ENCODE data around the gene MCCC2. TPM values are rescaled to one million over a fixed set of nuclear protein-coding genes. Genes with fewer than 3 reads are reported as not detected.

Gene MCCC2
- total and polyA plus RNA-seq, 2 of the 13 experiments (the other 11 are each of a cell fraction or from before 2014, with no cell fraction given), result 44.8 to 83.6 TPM

DNA sequence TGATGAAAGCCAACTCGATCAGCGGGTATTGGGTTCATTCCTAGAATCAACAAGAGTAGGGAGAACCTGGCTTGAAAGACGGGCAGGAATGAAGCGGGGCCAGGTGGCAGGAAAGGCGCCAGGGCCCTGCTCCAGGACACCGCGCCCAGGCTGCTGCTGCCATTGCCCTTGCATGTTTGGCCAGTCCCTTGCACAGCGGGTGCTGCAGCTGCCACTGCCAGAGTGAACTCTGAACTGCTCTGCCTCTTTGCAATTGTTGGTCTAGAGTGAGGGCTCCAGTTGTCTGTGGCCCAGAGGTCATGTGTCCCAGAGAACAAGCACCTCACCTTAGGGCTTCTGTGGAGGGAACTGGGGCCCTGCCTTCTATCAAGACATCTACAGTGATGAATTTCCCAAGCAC lies 107.9 kb downstream of the MCCC2 start (continued):
- TF ChIP-seq, protein P1, sequence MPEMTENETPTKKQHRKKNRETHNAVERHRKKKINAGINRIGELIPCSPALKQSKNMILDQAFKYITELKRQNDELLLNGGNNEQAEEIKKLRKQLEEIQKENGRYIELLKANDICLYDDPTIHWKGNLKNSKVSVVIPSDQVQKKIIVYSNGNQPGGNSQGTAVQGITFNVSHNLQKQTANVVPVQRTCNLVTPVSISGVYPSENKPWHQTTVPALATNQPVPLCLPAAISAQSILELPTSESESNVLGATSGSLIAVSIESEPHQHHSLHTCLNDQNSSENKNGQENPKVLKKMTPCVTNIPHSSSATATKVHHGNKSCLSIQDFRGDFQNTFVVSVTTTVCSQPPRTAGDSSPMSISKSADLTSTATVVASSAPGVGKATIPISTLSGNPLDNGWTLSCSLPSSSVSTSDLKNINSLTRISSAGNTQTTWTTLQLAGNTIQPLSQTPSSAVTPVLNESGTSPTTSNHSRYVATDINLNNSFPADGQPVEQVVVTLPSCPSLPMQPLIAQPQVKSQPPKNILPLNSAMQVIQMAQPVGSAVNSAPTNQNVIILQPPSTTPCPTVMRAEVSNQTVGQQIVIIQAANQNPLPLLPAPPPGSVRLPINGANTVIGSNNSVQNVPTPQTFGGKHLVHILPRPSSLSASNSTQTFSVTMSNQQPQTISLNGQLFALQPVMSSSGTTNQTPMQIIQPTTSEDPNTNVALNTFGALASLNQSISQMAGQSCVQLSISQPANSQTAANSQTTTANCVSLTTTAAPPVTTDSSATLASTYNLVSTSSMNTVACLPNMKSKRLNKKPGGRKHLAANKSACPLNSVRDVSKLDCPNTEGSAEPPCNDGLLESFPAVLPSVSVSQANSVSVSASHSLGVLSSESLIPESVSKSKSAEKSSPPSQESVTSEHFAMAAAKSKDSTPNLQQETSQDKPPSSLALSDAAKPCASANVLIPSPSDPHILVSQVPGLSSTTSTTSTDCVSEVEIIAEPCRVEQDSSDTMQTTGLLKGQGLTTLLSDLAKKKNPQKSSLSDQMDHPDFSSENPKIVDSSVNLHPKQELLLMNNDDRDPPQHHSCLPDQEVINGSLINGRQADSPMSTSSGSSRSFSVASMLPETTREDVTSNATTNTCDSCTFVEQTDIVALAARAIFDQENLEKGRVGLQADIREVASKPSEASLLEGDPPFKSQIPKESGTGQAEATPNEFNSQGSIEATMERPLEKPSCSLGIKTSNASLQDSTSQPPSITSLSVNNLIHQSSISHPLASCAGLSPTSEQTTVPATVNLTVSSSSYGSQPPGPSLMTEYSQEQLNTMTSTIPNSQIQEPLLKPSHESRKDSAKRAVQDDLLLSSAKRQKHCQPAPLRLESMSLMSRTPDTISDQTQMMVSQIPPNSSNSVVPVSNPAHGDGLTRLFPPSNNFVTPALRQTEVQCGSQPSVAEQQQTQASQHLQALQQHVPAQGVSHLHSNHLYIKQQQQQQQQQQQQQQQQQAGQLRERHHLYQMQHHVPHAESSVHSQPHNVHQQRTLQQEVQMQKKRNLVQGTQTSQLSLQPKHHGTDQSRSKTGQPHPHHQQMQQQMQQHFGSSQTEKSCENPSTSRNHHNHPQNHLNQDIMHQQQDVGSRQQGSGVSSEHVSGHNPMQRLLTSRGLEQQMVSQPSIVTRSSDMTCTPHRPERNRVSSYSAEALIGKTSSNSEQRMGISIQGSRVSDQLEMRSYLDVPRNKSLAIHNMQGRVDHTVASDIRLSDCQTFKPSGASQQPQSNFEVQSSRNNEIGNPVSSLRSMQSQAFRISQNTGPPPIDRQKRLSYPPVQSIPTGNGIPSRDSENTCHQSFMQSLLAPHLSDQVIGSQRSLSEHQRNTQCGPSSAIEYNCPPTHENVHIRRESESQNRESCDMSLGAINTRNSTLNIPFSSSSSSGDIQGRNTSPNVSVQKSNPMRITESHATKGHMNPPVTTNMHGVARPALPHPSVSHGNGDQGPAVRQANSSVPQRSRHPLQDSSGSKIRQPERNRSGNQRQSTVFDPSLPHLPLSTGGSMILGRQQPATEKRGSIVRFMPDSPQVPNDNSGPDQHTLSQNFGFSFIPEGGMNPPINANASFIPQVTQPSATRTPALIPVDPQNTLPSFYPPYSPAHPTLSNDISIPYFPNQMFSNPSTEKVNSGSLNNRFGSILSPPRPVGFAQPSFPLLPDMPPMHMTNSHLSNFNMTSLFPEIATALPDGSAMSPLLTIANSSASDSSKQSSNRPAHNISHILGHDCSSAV (CRISPR knock-in tag; IDR thresholded peaks at IDR 0.05; ENCODE audit: borderline replicate concordance), result no peak
- TF ChIP-seq SRF (IDR thresholded peaks at IDR 0.05; ENCODE audit: low read depth, low read length), result no peak
- TF ChIP-seq ZNF607 (CRISPR knock-in tag; IDR thresholded peaks at IDR 0.05; ENCODE audit: borderline replicate concordance), result no peak
- TF ChIP-seq DMAP1 (CRISPR knock-in tag; IDR thresholded peaks at IDR 0.05), result peak; percentile 68
- TF ChIP-seq, protein P2, sequence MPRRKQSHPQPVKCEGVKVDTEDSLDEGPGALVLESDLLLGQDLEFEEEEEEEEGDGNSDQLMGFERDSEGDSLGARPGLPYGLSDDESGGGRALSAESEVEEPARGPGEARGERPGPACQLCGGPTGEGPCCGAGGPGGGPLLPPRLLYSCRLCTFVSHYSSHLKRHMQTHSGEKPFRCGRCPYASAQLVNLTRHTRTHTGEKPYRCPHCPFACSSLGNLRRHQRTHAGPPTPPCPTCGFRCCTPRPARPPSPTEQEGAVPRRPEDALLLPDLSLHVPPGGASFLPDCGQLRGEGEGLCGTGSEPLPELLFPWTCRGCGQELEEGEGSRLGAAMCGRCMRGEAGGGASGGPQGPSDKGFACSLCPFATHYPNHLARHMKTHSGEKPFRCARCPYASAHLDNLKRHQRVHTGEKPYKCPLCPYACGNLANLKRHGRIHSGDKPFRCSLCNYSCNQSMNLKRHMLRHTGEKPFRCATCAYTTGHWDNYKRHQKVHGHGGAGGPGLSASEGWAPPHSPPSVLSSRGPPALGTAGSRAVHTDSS (CRISPR knock-in tag; conservative IDR thresholded peaks at IDR 0.05), result no peak
- TF ChIP-seq, protein P3, sequence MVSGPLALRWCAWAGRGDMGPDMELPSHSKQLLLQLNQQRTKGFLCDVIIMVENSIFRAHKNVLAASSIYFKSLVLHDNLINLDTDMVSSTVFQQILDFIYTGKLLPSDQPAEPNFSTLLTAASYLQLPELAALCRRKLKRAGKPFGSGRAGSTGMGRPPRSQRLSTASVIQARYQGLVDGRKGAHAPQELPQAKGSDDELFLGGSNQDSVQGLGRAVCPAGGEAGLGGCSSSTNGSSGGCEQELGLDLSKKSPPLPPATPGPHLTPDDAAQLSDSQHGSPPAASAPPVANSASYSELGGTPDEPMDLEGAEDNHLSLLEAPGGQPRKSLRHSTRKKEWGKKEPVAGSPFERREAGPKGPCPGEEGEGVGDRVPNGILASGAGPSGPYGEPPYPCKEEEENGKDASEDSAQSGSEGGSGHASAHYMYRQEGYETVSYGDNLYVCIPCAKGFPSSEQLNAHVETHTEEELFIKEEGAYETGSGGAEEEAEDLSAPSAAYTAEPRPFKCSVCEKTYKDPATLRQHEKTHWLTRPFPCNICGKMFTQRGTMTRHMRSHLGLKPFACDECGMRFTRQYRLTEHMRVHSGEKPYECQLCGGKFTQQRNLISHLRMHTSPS (CRISPR knock-in tag; IDR thresholded peaks at IDR 0.05; ENCODE audit: low read depth), result peak; percentile 85
- peak; percentile 52; the same call in 1 of the 2 replicates for TF ChIP-seq IRF2 (CRISPR knock-in tag; IDR thresholded peaks at IDR 0.05)
- TF ChIP-seq, protein P4, sequence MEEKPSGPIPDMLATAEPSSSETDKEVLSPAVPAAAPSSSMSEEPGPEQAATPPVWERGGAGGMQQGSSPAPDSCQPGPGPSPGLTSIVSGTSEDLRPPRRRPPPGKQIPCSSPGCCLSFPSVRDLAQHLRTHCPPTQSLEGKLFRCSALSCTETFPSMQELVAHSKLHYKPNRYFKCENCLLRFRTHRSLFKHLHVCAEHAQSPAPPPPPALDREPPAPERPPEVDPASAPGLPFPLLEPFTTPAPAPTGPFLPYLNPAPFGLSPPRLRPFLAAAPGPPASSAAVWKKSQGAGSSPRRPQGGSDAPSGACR (CRISPR knock-in tag; IDR thresholded peaks at IDR 0.05), result 0 out of 2 replicates have a peak, but pooled peaks have one; percentile 44
- TF ChIP-seq CBFB (CRISPR knock-in tag; IDR thresholded peaks at IDR 0.05), result 0 out of 2 replicates have a peak, but pooled peaks have one; percentile 42
- TF ChIP-seq, protein P5, sequence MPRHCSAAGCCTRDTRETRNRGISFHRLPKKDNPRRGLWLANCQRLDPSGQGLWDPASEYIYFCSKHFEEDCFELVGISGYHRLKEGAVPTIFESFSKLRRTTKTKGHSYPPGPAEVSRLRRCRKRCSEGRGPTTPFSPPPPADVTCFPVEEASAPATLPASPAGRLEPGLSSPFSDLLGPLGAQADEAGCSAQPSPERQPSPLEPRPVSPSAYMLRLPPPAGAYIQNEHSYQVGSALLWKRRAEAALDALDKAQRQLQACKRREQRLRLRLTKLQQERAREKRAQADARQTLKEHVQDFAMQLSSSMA (CRISPR knock-in tag; IDR thresholded peaks at IDR 0.05), result 0 out of 2 replicates have a peak, but pooled peaks have one; percentile 33
- no peak for TF ChIP-seq ZNF557 (CRISPR knock-in tag; IDR thresholded peaks at IDR 0.05)
- 0 out of 2 replicates have a peak, but pooled peaks have one; percentile 29 for TF ChIP-seq ELF3 (CRISPR knock-in tag; IDR thresholded peaks at IDR 0.05)
- TF ChIP-seq PPARG (CRISPR knock-in tag; conservative IDR thresholded peaks at IDR 0.05), result 0 out of 2 replicates have a peak, but pooled peaks have one; percentile 60
- peak; percentile 34 to 48; a peak in 2 of 4 replicates for TF ChIP-seq NR2F1 (CRISPR knock-in tag; IDR thresholded peaks at IDR 0.05)
- TF ChIP-seq, protein P6, sequence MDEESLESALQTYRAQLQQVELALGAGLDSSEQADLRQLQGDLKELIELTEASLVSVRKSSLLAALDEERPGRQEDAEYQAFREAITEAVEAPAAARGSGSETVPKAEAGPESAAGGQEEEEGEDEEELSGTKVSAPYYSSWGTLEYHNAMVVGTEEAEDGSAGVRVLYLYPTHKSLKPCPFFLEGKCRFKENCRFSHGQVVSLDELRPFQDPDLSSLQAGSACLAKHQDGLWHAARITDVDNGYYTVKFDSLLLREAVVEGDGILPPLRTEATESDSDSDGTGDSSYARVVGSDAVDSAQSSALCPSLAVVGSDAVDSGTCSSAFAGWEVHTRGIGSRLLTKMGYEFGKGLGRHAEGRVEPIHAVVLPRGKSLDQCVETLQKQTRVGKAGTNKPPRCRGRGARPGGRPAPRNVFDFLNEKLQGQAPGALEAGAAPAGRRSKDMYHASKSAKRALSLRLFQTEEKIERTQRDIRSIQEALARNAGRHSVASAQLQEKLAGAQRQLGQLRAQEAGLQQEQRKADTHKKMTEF (CRISPR knock-in tag; IDR thresholded peaks at IDR 0.05), result no peak; the same call in 1 of the 2 replicates

Data from HepG2 (cell line).